GM06990 (cell line): ENCODE results near the gene LYRM4.
A peak's percentile ranks its signal among the peaks of the same experiment; 100 is the strongest.

Source experiments
- DNase-seq: peaks from one replicate; pipeline ENCODE4 v3.0.0-alpha.2; 2011; ENCODE audit not compliant: insufficient read length; ENCODE audit errors: extremely low read depth
- H3K27me3 ChIP-seq: replicated peaks from 2 replicates; pipeline ENCODE4 v1.6.0; 2011; ENCODE audit warnings: low read length; ENCODE audit not compliant: control insufficient read depth, insufficient read depth
- H3K36me3 ChIP-seq: 2 replicates; pipeline ENCODE4 v1.5.1; 2011; ENCODE audit warnings: low read length; ENCODE audit not compliant: control insufficient read depth, insufficient read depth
- H3K4me3 ChIP-seq: replicated peaks from 2 replicates; pipeline ENCODE4 v1.5.1; 2011; ENCODE audit warnings: low read depth, mild to moderate bottlenecking, control low read depth, low read length
- TF ChIP-seq, protein P1 (sequence below): IDR thresholded peaks from 2 replicates; pipeline ENCODE4 v1.5.1; 2011; ENCODE audit warnings: low read length, control low read depth, mild to moderate bottlenecking, inconsistent platforms; ENCODE audit not compliant: insufficient read depth, poor library complexity, severe bottlenecking

LYRM4 gene

DNA sequence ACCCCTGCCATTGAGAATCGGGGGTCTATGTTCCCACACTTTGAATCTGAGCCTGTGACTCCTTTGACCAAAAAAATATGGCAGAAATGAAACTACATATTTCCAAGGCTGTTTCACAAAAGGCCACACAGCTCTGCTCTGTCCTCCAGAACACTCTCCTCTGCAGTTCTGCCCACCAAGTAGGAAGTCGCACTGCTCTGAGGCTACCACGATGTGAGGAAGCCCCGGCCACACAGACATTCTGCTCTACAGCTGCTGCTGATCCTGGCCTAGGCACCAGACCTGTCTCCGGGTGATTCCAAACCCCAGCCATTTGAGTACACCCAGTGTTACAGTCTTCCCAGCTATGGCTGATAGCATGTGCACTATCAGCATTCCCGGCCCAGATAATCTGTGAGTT lies 85.1 kb downstream of the LYRM4 start:
- Histone ChIP-seq H3K36me3 (no peaks in the 10 kb centered on the region), H3K4me3 (no peak overlapping the region), H3K27me3 (no peaks in the 10 kb centered on the region)
- DNase-seq = peak; percentile 13
- TF ChIP-seq, protein P1, sequence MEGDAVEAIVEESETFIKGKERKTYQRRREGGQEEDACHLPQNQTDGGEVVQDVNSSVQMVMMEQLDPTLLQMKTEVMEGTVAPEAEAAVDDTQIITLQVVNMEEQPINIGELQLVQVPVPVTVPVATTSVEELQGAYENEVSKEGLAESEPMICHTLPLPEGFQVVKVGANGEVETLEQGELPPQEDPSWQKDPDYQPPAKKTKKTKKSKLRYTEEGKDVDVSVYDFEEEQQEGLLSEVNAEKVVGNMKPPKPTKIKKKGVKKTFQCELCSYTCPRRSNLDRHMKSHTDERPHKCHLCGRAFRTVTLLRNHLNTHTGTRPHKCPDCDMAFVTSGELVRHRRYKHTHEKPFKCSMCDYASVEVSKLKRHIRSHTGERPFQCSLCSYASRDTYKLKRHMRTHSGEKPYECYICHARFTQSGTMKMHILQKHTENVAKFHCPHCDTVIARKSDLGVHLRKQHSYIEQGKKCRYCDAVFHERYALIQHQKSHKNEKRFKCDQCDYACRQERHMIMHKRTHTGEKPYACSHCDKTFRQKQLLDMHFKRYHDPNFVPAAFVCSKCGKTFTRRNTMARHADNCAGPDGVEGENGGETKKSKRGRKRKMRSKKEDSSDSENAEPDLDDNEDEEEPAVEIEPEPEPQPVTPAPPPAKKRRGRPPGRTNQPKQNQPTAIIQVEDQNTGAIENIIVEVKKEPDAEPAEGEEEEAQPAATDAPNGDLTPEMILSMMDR = no peak

DNA sequence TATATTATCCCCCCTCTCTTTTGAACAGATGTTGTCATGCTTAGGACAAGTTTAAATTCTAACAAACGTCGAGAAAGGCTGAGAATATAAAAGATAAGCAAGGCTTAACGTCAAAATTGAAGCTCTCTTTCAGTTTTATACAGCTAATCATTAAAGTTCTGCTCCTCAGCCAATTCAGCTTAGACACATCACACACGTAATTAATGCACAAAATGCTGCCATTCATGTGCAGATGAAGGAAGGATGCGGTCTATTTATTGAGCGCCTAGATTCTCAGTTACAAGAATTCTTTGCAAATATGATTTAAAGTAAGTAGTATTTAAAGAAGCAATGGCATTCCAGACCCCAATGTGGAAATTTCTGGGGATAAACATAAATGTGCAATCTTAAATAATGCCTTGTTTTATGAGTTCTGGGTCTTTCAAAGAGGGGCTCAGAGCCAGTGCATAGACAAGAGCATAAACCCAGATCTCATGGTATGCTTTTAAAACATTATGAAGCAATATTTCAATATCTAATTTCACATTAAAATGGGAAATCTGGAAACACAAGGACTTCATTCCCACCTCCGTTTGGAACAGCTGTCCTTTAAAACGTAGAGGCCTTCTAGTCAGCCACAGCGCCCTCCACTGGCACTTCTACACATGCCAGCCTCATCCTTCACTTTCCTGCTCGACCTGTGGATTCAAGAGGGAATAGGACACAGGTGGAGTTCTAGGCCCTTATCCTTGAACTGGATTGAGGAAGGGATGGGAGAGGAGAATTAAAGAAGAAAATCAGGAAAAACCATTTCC lies 85.8 kb downstream of the LYRM4 start:
- H3K4me3 ChIP-seq = peak overlapping the region; percentile 31
- DNase-seq = no peak
- H3K36me3 ChIP-seq = no peaks in the 10 kb centered on the region
- TF ChIP-seq, protein P1 = peak; percentile 81
- H3K27me3 ChIP-seq = no peaks in the 10 kb centered on the region

DNA sequence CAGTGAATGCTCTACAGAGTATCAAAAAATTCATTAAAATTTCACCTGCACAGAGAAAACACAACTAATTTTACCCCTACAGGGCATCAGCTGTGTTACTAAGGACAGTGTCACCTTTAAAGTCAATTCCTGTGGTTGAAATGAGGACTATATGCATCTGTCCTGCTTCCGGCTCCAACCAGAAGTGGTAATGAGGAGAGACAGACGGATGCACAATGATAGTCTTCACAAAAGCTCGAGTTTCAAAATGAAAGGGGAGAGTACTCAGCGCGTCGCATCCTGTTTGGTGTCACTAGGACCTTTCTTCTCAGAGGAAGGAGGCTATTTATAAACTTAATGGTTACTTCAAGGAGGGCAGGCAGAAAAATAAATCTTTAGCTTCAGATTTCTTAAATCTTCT lies 86.5 kb downstream of the LYRM4 start:
- TF ChIP-seq, protein P1 = no peak
- peak; percentile 83 for DNase-seq
- Histone ChIP-seq H3K36me3 (no peaks in the 10 kb centered on the region), H3K27me3 (no peaks in the 10 kb centered on the region), H3K4me3 (peak overlapping the region; percentile 45)

DNA sequence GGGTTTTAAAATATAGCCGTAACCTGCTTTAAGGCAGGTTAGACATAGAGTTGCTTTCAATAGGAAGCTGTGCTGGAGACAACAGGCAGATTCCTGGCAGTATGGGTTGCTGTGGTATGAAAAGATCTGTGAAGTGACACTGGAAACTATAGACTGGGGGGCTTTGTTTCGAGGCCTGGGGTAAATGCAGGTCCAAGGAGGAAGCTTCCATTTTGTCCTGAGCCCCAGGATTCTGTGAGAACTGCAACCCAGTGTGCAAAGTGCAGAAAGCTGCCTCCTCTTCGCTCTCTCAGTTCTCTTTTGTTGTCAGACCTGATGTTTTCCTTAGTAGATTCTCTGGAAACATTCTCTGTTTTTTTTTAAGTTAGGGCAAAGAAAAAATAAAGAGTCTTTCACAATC lies 86.9 kb downstream of the LYRM4 start:
- Histone ChIP-seq H3K27me3 (no peaks in the 10 kb centered on the region), H3K36me3 (no peaks in the 10 kb centered on the region), H3K4me3 (peak overlapping the region; percentile 45; the same call in 1 of the 2 replicates)
- TF ChIP-seq, protein P1 = no peak
- no peak for DNase-seq

DNA sequence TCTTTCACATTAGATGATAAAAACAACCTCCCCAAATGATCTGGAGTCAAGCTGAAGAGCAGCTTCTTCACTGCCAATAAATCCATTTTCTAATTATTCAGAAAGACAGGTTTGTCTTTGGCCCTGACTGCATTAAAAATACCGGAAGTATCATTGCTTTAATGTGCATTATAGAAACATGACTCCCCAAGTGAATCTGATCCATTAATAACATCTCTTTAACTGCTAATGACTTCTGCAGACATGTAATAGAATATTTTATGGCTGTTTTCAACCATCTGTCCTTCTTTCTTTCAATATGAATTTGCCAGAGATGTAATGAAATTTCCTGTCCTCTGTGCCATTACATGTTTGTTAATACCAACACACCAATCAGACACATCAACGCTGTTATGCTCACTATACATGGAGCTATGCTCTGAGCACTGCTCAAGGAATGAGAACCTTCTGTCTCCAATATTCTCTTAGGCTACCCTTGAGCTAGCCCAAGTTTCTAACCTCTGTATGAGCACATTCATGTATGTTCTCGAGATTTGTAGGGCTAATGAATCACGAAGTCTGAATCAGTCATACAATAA lies 87.8 kb downstream of the LYRM4 start:
- no peak for DNase-seq
- no peaks in the 10 kb centered on the region for H3K36me3 ChIP-seq
- no peak overlapping the region for H3K4me3 ChIP-seq
- no peaks in the 10 kb centered on the region for H3K27me3 ChIP-seq
- TF ChIP-seq, protein P1 = no peak
